GM12801 (cell line): ENCODE measurements around the gene ADPRHL1.

Experiments
- TF ChIP-seq, protein P1 (sequence below): IDR thresholded peaks from one replicate; pipeline ENCODE4 v1.5.1; 2011; ENCODE audit warnings: control low read depth; ENCODE audit not compliant: insufficient read length; ENCODE audit errors: extremely low read depth

Gene ADPRHL1

DNA sequence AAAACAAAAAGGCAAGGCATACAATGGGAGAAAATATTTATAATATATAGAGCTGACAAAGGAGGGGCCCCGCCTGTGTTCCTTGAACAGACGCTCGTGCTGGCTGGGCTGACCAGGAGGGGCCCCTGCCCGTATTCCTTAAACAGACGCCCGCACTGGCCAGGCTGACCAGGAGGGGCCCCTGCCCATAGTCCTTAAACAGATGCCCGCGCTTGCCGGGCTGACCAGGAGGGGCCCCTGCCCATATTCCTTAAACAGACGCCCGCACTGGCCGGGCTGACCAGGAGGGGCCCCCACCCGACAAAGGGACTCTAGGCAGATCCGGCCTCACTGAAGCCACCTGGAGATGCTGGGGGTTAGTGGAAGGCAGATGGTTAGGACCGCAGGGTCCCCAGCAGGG is 9.3 kb downstream of the ADPRHL1 start:
- TF ChIP-seq, protein P1, sequence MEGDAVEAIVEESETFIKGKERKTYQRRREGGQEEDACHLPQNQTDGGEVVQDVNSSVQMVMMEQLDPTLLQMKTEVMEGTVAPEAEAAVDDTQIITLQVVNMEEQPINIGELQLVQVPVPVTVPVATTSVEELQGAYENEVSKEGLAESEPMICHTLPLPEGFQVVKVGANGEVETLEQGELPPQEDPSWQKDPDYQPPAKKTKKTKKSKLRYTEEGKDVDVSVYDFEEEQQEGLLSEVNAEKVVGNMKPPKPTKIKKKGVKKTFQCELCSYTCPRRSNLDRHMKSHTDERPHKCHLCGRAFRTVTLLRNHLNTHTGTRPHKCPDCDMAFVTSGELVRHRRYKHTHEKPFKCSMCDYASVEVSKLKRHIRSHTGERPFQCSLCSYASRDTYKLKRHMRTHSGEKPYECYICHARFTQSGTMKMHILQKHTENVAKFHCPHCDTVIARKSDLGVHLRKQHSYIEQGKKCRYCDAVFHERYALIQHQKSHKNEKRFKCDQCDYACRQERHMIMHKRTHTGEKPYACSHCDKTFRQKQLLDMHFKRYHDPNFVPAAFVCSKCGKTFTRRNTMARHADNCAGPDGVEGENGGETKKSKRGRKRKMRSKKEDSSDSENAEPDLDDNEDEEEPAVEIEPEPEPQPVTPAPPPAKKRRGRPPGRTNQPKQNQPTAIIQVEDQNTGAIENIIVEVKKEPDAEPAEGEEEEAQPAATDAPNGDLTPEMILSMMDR = no peak

DNA sequence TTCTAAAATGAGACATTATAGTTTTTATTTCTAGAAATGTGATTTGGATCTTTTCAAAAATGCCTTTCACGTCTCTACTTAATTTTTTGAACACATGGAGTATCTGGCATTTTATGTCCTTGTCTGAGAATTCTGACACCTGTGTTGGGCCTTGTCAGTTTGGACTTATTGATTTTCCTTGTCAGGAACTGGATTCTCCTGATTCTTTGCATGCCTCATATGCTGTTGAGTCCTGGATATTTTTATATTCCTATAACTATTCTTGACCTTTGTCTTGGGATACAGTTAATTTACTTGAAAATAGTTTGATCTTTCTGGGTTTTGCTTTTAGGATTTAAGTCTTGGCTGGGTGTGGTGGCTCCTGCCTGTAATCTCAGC is 10.3 kb downstream of the ADPRHL1 start:
- TF ChIP-seq, protein P1 = no peak

DNA sequence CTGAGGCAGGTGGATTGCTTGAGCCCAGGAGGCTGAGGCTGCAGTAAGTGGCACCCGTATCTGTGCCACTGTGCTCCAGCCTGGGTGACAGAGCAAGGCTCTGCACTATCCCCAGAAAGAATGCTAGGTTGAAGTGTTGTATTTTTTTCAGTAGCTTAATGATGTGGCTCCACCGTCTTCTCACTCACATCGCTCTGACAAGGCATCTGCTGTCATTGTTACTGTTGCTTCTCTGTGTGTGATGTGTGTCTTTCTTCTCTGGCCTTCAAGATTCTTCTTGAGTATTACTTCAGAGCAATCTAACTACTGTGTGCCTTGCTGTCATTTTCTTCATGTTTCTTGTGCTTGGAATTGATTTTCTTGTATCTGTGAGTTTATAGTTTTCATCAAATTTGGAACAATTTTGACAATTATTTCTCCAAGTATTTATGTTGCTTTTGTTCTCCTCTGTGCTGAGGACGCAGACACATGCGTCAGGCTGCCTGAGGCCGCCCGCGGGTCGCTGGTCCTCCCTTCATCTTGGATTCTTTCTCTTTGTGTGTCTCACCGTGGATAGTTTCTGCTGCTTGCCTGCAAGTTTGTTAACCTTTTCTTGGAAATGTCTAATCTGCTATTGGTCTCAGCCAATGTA is 10.8 kb downstream of the ADPRHL1 start:
- TF ChIP-seq, protein P1 = no peak

DNA sequence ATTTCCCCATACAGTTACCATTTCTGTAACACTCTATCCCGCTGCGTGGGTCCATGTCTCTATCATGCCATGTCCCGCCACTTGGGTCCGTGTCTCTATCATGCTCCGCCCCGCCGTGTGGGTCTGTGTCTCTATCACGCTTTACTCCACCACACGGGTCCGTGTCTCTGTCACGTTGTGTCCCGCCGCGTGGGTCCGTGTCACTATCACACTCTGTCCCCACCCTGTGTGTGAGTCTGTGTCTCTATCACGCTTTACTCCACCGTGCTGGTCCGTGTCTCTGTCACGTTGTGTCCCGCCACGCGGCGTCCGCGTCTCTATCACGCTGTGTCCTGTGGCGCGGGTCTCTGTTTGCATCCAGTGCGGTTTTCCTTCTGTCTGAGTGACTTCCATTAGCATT is 11.6 kb downstream of the ADPRHL1 start:
- TF ChIP-seq, protein P1 = no peak

DNA sequence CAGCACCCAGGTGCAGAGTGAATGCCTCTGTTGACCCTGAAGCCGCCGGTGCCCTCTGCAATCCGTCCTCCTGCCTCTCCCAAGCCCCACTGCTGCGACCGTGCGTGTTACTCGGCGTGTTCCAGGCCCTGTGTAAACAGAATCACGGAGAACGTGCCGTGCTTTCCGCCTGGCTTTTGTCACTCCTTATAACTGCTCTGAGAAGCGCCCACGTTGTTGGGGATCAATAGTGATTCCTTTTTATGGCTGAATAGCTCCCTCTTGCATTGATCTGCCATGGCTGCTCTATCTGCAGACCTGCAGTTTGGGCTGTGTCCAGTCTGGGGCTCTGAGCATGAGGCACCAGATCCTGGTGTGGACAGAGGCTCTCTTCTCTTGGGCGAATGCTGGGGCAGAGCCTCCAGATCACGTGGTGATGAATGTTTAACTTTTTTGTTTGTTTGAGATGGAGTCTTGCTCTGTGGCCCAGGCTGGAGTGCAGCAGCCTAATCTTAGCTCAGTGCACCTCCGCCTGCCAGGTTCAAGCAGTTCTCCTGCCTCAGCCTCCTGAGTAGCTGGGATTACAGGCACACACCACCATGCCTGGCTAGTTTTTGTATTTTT is 15.8 kb downstream of the ADPRHL1 start:
- TF ChIP-seq, protein P1 = no peak

DNA sequence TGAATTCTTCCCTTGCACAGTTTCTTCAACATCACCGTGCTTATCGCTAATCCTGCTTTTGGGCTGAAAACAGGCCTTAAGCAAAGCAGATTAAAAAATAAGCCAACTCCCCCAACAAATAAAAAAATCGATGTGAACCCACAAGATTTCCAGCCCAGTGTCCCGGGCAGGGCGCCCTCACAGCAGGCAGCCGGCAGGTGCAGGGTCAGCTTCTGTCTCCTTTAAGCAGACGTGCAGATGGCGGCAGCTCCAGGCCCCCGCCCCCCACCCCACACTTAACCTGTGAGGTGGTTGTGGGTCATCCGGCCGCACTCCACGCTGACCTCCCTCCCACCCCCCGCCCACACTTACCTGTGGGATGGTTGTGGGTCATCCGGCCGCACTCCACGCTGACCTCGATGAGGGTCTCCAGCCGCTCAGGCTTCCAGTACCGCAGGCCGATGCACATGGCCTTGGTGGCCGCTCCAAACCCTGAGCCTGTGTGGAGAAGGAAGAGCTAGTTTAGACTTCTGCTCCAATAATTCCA is 19.8 kb downstream of the ADPRHL1 start:
- TF ChIP-seq, protein P1 = no peak

DNA sequence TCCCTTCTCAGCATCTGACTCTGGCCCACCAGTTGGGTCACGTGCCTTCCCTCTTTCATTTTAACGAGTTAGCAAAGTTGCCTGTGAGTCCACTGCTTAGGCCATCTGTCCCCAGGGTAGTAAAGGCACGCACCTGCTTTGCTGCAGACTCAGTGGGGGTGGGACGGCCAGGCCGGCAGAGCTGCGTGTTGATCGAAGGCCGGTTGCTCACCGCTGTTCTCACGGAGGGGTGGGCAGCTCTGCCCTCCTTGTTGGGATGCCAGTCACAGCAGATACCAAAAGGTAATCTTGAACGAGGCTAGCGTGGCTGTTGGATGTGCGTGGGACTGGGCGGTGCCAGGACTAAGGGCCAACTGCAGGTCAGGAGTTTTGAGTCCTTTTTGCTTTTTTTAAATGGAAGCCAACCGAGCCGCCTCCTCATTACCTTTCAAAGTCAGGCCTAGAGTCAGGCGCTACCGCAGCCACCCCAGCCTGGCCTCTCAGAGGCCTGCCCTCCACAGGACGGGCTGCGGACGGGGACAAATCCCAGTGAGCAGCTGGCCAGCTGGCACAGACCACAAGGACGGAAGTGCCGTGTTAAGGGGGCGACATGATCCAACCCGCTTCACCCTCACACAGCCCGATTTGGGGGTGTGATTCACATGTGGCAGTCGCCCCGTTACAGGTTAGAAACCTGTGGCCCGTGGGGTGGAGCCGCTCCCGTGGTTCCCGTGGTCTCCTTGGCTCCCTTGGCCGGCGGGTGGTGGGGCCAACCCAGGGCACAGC is 20.6 kb downstream of the ADPRHL1 start:
- TF ChIP-seq, protein P1 = no peak
